MM.1S (cell line): ENCODE results near the gene LCLAT1.

ENCODE experiments used
- DNase-seq: peaks from one replicate; pipeline ENCODE4 v3.0.0-alpha.2; 2015
- H2AFZ ChIP-seq: fragments of 300-600 bp; sonication (generic); 2 replicates; pipeline ENCODE4 v1.6.0; 2016; ENCODE audit warnings: antibody characterized with exemption, low read length
- H3F3A ChIP-seq: fragments of 300-600 bp; sonication (generic); 2 replicates; pipeline ENCODE4 v1.6.1; 2016; ENCODE audit warnings: mild to moderate bottlenecking, antibody characterized with exemption, low read length, moderate library complexity, mixed read lengths; ENCODE audit not compliant: insufficient read depth
- H3K27ac ChIP-seq: fragments of 300-600 bp; sonication (generic); 2 replicates; pipeline ENCODE4 v1.5.1; 2016; ENCODE audit warnings: mild to moderate bottlenecking, low read length
- H3K27me3 ChIP-seq: fragments of 300-600 bp; sonication (generic); replicated peaks from 2 replicates; pipeline ENCODE4 v1.6.0; 2016; ENCODE audit warnings: low read length; ENCODE audit not compliant: insufficient read depth
- H3K36me3 ChIP-seq: fragments of 300-600 bp; sonication (generic); replicated peaks from 2 replicates; pipeline ENCODE4 v1.6.1; 2016; ENCODE audit warnings: mild to moderate bottlenecking, low read length, mixed read lengths; ENCODE audit not compliant: insufficient read depth
- H3K4me1 ChIP-seq: fragments of 300-600 bp; sonication (generic); 2 replicates; pipeline ENCODE4 v1.6.1; 2016; ENCODE audit warnings: low read length, mixed read lengths
- H3K4me2 ChIP-seq: fragments of 300-600 bp; sonication (generic); 2 replicates; pipeline ENCODE4 v1.6.0; 2016; ENCODE audit warnings: low read depth, low read length
- H3K4me3 ChIP-seq: fragments of 300-600 bp; sonication (generic); 2 replicates; pipeline ENCODE4 v1.5.1; 2016; ENCODE audit warnings: low read length, mixed read lengths
- H3K79me2 ChIP-seq: fragments of 300-600 bp; sonication (generic); 2 replicates; pipeline ENCODE4 v1.6.1; 2016; ENCODE audit warnings: mixed run types, low read length, mixed read lengths
- H3K9ac ChIP-seq: fragments of 300-600 bp; sonication (generic); 2 replicates; pipeline ENCODE4 v1.6.1; 2016; ENCODE audit warnings: low read length, mixed read lengths
- H3K9me2 ChIP-seq: fragments of 300-600 bp; sonication (generic); replicated peaks from 2 replicates; pipeline ENCODE4 v1.6.1; 2016; ENCODE audit warnings: mild to moderate bottlenecking, low read length, mixed read lengths; ENCODE audit not compliant: insufficient read depth
- H3K9me3 ChIP-seq: fragments of 300-600 bp; sonication (generic); replicated peaks from 2 replicates; pipeline ENCODE4 v1.6.1; 2016; ENCODE audit warnings: mild to moderate bottlenecking, low read length, mixed read lengths; ENCODE audit not compliant: insufficient read depth
- H4K20me1 ChIP-seq: fragments of 300-600 bp; sonication (generic); 2 replicates; pipeline ENCODE4 v1.6.1; 2016; ENCODE audit warnings: mild to moderate bottlenecking, low read length, moderate library complexity, mixed read lengths; ENCODE audit not compliant: insufficient read depth
- CTCF ChIP-seq: fragments of 300-600 bp; sonication (generic); IDR thresholded peaks from 2 replicates; pipeline ENCODE4 v1.5.1; 2016; ENCODE audit warnings: antibody characterized with exemption, low read length, mixed read lengths
- EZH2 ChIP-seq: fragments of 300-600 bp; sonication (generic); optimal IDR thresholded peaks from 2 replicates; pipeline ENCODE3; 2017; ENCODE audit warnings: low read depth, mild to moderate bottlenecking, antibody characterized with exemption, low read length, mixed read lengths
- EZH2phosphoT487 ChIP-seq: fragments of 300-600 bp; sonication (generic); IDR thresholded peaks from 2 replicates; pipeline ENCODE4 v1.6.1; 2018; ENCODE audit warnings: antibody characterized with exemption, low read length

The LCLAT1 gene

GRCh38 chr2:30654404-30654803 lies 207.4 kb downstream of the LCLAT1 start:
- TF ChIP-seq EZH2 (no peak), EZH2phosphoT487 (no peak), CTCF (no peak)

GRCh38 chr2:30655211-30655610 lies 208.2 kb downstream of the LCLAT1 start:
- Histone ChIP-seq H3K27ac (no peak overlapping the region), H2AFZ (no peak overlapping the region), H3K4me3 (no peak overlapping the region), H3K9me2 (no peaks in the 10 kb centered on the region), H3F3A (no peaks in the 10 kb centered on the region), H4K20me1 (no peaks in the 10 kb centered on the region), H3K9me3 (no peaks in the 10 kb centered on the region), H3K36me3 (no peaks in the 10 kb centered on the region), H3K4me2 (no peak overlapping the region), H3K4me1 (no peaks in the 10 kb centered on the region), H3K27me3 (no peaks in the 10 kb centered on the region), H3K9ac (no peak overlapping the region), H3K79me2 (no peaks in the 10 kb centered on the region)
- TF ChIP-seq CTCF (no peak), EZH2 (no peak), EZH2phosphoT487 (no peak)
- no peak for DNase-seq

More at GRCh38 chr2:30654404-30654803, 207.4 kb downstream of the LCLAT1 start:
- no peaks in the 10 kb centered on the region for H3K79me2 ChIP-seq
- H3F3A ChIP-seq, result no peaks in the 10 kb centered on the region
- H3K9me3 ChIP-seq, result no peaks in the 10 kb centered on the region
- H3K36me3 ChIP-seq, result no peaks in the 10 kb centered on the region
- no peak overlapping the region for H2AFZ ChIP-seq
- no peak overlapping the region for H3K4me3 ChIP-seq
- H4K20me1 ChIP-seq, result no peaks in the 10 kb centered on the region
- no peak for DNase-seq
- no peaks in the 10 kb centered on the region for H3K4me1 ChIP-seq
- no peak overlapping the region for H3K9ac ChIP-seq
- no peaks in the 10 kb centered on the region for H3K9me2 ChIP-seq
- no peak overlapping the region for H3K27ac ChIP-seq
- H3K4me2 ChIP-seq, result no peak overlapping the region
- H3K27me3 ChIP-seq, result no peaks in the 10 kb centered on the region

- no peaks in the 10 kb centered on the region for H3K4me1 ChIP-seq
- H3F3A ChIP-seq, result no peaks in the 10 kb centered on the region
- H2AFZ ChIP-seq, result no peak overlapping the region
- no peaks in the 10 kb centered on the region for H3K27me3 ChIP-seq
- H3K4me2 ChIP-seq, result no peak overlapping the region
- no peaks in the 10 kb centered on the region for H3K9me2 ChIP-seq
- H3K36me3 ChIP-seq, result no peaks in the 10 kb centered on the region
- no peak overlapping the region for H3K27ac ChIP-seq
- H3K4me3 ChIP-seq, result no peak overlapping the region
- TF ChIP-seq EZH2, result no peak
- no peak for TF ChIP-seq EZH2phosphoT487
- TF ChIP-seq CTCF, result no peak
- DNase-seq, result no peak
- H3K9me3 ChIP-seq, result no peaks in the 10 kb centered on the region
- H3K9ac ChIP-seq, result no peak overlapping the region
- H4K20me1 ChIP-seq, result no peaks in the 10 kb centered on the region
- H3K79me2 ChIP-seq, result no peaks in the 10 kb centered on the region
Measured at GRCh38 chr2:30655660-30656059, 208.6 kb downstream of the LCLAT1 start.
